ENCODE measurements around the gene DCDC1. TPM values are rescaled to one million over a fixed set of nuclear protein-coding genes. Genes with fewer than 3 reads are reported as not detected.

The DCDC1 gene
- total RNA-seq, 1 experiment from 2014 or later = 2.2 TPM

GRCh38 chr11:30914143-30914762 lies 455.3 kb downstream of the DCDC1 start:
- no peak overlapping the region for H2AFZ ChIP-seq
- H3K79me2 ChIP-seq (ENCODE audit: low read depth) = no peaks in the 10 kb centered on the region
- no peaks in the 10 kb centered on the region for H4K20me1 ChIP-seq (ENCODE audit: insufficient read depth)
- H3K4me1 ChIP-seq (replicated peaks; ENCODE audit: insufficient read depth) = peaks cover 10% of the 10 kb centered on the region
- CTCF ChIA-PET = interaction anchor here (0.6 kb wide), 1 partner anchor 771 kb away, joined by 3 read pairs; no protein-coding TSS in a partner anchor
- H3K9me2 ChIP-seq (ENCODE audit: insufficient read depth) = no peaks in the 10 kb centered on the region
- no peak overlapping the region for H3K27ac ChIP-seq
- no peaks in the 10 kb centered on the region for H3K9me3 ChIP-seq (ENCODE audit: insufficient read depth, low read depth)
- POLR2A ChIA-PET (ENCODE audit: unreplicated experiment) = no interaction called here
- intact Hi-C loops (cut with micrococcal nuclease; ENCODE audit: unreplicated experiment) = no loop called here
- H3K36me3 ChIP-seq (ENCODE audit: low read depth) = no peaks in the 10 kb centered on the region
- H3K27me3 ChIP-seq (ENCODE audit: insufficient read depth, low read depth) = no peaks in the 10 kb centered on the region
- H3K4me2 ChIP-seq = no peak overlapping the region
- no peak for TF ChIP-seq EZH2 (IDR thresholded peaks at IDR 0.05; ENCODE audit: low read depth)
- no peak; the same call in 1 of the 2 replicates for TF ChIP-seq CTCF (conservative IDR thresholded peaks at IDR 0.05)
- no peak overlapping the region for H3K4me3 ChIP-seq
- BruUV-seq (replicated peaks) = no TSS peak
- H3F3A ChIP-seq (ENCODE audit: insufficient read depth, low read depth) = no peaks in the 10 kb centered on the region
- DNase-seq = peak in 1 of 2 experiments; percentile 9

- H3F3A ChIP-seq (ENCODE audit: insufficient read depth, low read depth) = no peaks in the 10 kb centered on the region
- peaks cover 10% of the 10 kb centered on the region for H3K4me1 ChIP-seq (replicated peaks; ENCODE audit: insufficient read depth)
- BruUV-seq (replicated peaks) = no TSS peak
- no peak overlapping the region for H3K4me3 ChIP-seq
- CTCF ChIA-PET = no interaction called here
- POLR2A ChIA-PET (ENCODE audit: unreplicated experiment) = no interaction called here
- TF ChIP-seq EZH2 (IDR thresholded peaks at IDR 0.05; ENCODE audit: low read depth) = no peak
- no peak for TF ChIP-seq CTCF (conservative IDR thresholded peaks at IDR 0.05)
- H3K79me2 ChIP-seq (ENCODE audit: low read depth) = no peaks in the 10 kb centered on the region
- no peaks in the 10 kb centered on the region for H3K9me3 ChIP-seq (ENCODE audit: insufficient read depth, low read depth)
- no peaks in the 10 kb centered on the region for H3K27me3 ChIP-seq (ENCODE audit: insufficient read depth, low read depth)
- H2AFZ ChIP-seq = no peak overlapping the region
- no peaks in the 10 kb centered on the region for H3K9me2 ChIP-seq (ENCODE audit: insufficient read depth)
- H3K27ac ChIP-seq = no peak overlapping the region
- intact Hi-C loops (cut with micrococcal nuclease; ENCODE audit: unreplicated experiment) = no loop called here
- H4K20me1 ChIP-seq (ENCODE audit: insufficient read depth) = no peaks in the 10 kb centered on the region
- H3K36me3 ChIP-seq (ENCODE audit: low read depth) = no peaks in the 10 kb centered on the region
- peak in 1 of 2 experiments; percentile 40 for DNase-seq
- H3K4me2 ChIP-seq = no peak overlapping the region
Observed at GRCh38 chr11:30911247-30911646, 458.3 kb downstream of the DCDC1 start.

- intact Hi-C loops (cut with micrococcal nuclease; ENCODE audit: unreplicated experiment) = no loop called here
- Histone ChIP-seq H3K36me3 (ENCODE audit: low read depth) (no peaks in the 10 kb centered on the region), H3K4me3 (no peak overlapping the region), H3K27me3 (ENCODE audit: insufficient read depth, low read depth) (no peaks in the 10 kb centered on the region), H3K9me3 (ENCODE audit: insufficient read depth, low read depth) (no peaks in the 10 kb centered on the region), H2AFZ (no peak overlapping the region), H3K4me1 (replicated peaks; ENCODE audit: insufficient read depth) (peaks cover 10% of the 10 kb centered on the region), H3K4me2 (no peak overlapping the region), H3K79me2 (ENCODE audit: low read depth) (no peaks in the 10 kb centered on the region), H3K27ac (no peak overlapping the region), H3F3A (ENCODE audit: insufficient read depth, low read depth) (no peaks in the 10 kb centered on the region), H4K20me1 (ENCODE audit: insufficient read depth) (no peaks in the 10 kb centered on the region), H3K9me2 (ENCODE audit: insufficient read depth) (no peaks in the 10 kb centered on the region)
- no peak for DNase-seq
- ChIA-PET CTCF (no interaction called here), POLR2A (ENCODE audit: unreplicated experiment) (no interaction called here)
- TF ChIP-seq CTCF (conservative IDR thresholded peaks at IDR 0.05) (no peak), EZH2 (IDR thresholded peaks at IDR 0.05; ENCODE audit: low read depth) (no peak)
- BruUV-seq (replicated peaks) = no TSS peak
Observed at GRCh38 chr11:30908857-30909256, 460.7 kb downstream of the DCDC1 start.
